Left lung (tissue), 14 donors: ENCODE data around the gene CFAP77. TPM values are rescaled to one million over a fixed set of nuclear protein-coding genes. Genes with fewer than 3 reads are reported as not detected.

Source experiments
- ATAC-seq: fragments of 200-7000 bp; cut with Tn5 transposase; one replicate; pipeline ENCODE4 v1.9.1; 2020; ENCODE audit warnings: moderate library complexity
- DNase-seq, 4 donors: peaks; one replicate each; pipeline ENCODE4 v3.0.0-alpha.2; 2013 to 2020
- H3K27ac ChIP-seq, 2 donors: fragments of 200-600 bp; sonication (generic) in 1 of 2; one replicate each; pipeline versions ENCODE4 v1.5.0 to v1.8.0; 2020 to 2021
- H3K27me3 ChIP-seq, 2 donors: fragments of 200-600 bp; sonication (generic) in 1 of 2; one replicate each; pipeline versions ENCODE4 v1.5.0 to v1.8.0; 2020 to 2021
- H3K36me3 ChIP-seq, 2 donors: fragments of 200-600 bp; sonication (generic) in 1 of 2; one replicate each; pipeline versions ENCODE4 v1.5.0 to v1.8.0; 2020 to 2021
- H3K4me1 ChIP-seq, 2 donors: fragments of 200-600 bp; one replicate each; pipeline ENCODE4 v1.8.0; 2021
- H3K4me3 ChIP-seq, 2 donors: fragments of 200-600 bp; sonication (generic) in 1 of 2; one replicate each; pipeline versions ENCODE4 v1.5.0 to v1.8.0; 2020 to 2021; ENCODE audit warnings: mild to moderate bottlenecking in 1 of 2
- H3K9me3 ChIP-seq, 2 donors: fragments of 200-600 bp; sonication (generic) in 1 of 2; one replicate each; pipeline versions ENCODE4 v1.5.0 to v1.8.0; 2020 to 2021
- CTCF ChIP-seq, 2 donors: fragments of 200-600 bp; sonication (generic) in 1 of 2; IDR thresholded peaks; one replicate each; pipeline versions ENCODE4 v1.5.0 to v1.8.0; 2021; ENCODE audit warnings: antibody characterized with exemption in 2 of 2
- intact Hi-C, 2 donors: fragments of 100-400 bp; cut with DNase I; formaldehyde crosslinking; loops; one replicate each; pipeline versions ENCODE4 v1.11.2 to v1.14.2; 2022
- long read RNA-seq, 12 donors: library from polyadenylated mRNA in 2 of 12; unstranded in 2 of 12; transcript quantifications; one replicate each; pipeline ENCODE4 v2.0.0 and lab custom pipeline, GENCODE V29; 2019 to 2026
- polyA plus RNA-seq, 6 donors: library from polyadenylated mRNA; unstranded; fragments of 120-200 nt; gene quantifications; one replicate each; pipeline ENCODE4 v1.2.1, GENCODE V29; 2013; ENCODE audit not compliant: insufficient read length in 6 of 6
- total RNA-seq, 2 donors: library from RNA; stranded (reverse); fragmentation: NEBNext Ultra II Directional; extraction: Animal tissue kit (Norgen Biotek cat#: 25700); gene quantifications; one replicate each; pipeline ENCODE4 v1.2.1, GENCODE V29; 2021
- donor health status: DM: no; HTN: yes; CAD: no.
- donor health status: DM: no; HTN: no; CAD: no.

Gene CFAP77
- total RNA-seq (1 to 10 TPM in 1 of 2 donors, not detected in 1; 2.4 TPM), polyA plus RNA-seq (1 to 10 TPM in 4 of 6 donors, under 1 TPM in 2; 0.50 to 3.7 (median 2.3) TPM)
- long read RNA-seq, donor 1, partial matches to known transcripts: 8 of 10 reads
- long read RNA-seq, donor 1, other reads (novel, unspliced or antisense): 0 of 10 reads
- long read RNA-seq, donor 2, partial matches to known transcripts: 0 of 1 reads
- long read RNA-seq, donor 2, other reads (novel, unspliced or antisense): 0 of 1 reads
- long read RNA-seq, donor 3: 0 reads
- long read RNA-seq, donor 4: 0 reads
- long read RNA-seq, donor 5, partial matches to known transcripts: 0 of 4 reads
- long read RNA-seq, donor 5, other reads (novel, unspliced or antisense): 0 of 4 reads
- long read RNA-seq, donor 6: 0 reads
- long read RNA-seq, donor 7: 0 reads
- long read RNA-seq, donor 8, partial matches to known transcripts: 58 of 59 reads
- long read RNA-seq, donor 8, other reads (novel, unspliced or antisense): 0 of 59 reads
- long read RNA-seq, donor 9: 0 reads
- long read RNA-seq, donor 10, partial matches to known transcripts: 0 of 5 reads
- long read RNA-seq, donor 10, other reads (novel, unspliced or antisense): 1 of 5 reads
- long read RNA-seq, donor 11, partial matches to known transcripts: 0 of 3 reads
- long read RNA-seq, donor 11, other reads (novel, unspliced or antisense): 0 of 3 reads
- long read RNA-seq, donor 12, partial matches to known transcripts: 0 of 2 reads
- long read RNA-seq, donor 12, other reads (novel, unspliced or antisense): 0 of 2 reads

GRCh38 chr9:132409828-132410528 is at the start of gene CFAP77:
TSS of gene CFAP77 (plus strand) at chr9:132410211. CDS start at chr9:132410272, 61 bp downstream.
- DNase-seq: peak in 3 of 4 donors; percentile 43 to 85 (median 46)
- Histone ChIP-seq H3K27me3 (peaks cover 35 to 64% of the 10 kb centered on the region in 2 donors), H3K36me3 (no peaks in the 10 kb centered on the region), H3K4me3 (peak within 1 kb of the TSS; percentile 30 to 41), H3K9me3 (no peaks in the 10 kb centered on the region), H3K27ac (no peak within 1 kb of the TSS), H3K4me1 (peaks cover 19 to 39% of the 10 kb centered on the region in 2 donors)
- peak; percentile 69 for ATAC-seq
- TF ChIP-seq CTCF (IDR thresholded peaks at IDR 0.05): no peak
- intact Hi-C loops: loop anchor here in 1 of 2 donors (10.0 kb wide), 1 partner anchor 165 kb away; no protein-coding TSS in a partner anchor

DNA sequence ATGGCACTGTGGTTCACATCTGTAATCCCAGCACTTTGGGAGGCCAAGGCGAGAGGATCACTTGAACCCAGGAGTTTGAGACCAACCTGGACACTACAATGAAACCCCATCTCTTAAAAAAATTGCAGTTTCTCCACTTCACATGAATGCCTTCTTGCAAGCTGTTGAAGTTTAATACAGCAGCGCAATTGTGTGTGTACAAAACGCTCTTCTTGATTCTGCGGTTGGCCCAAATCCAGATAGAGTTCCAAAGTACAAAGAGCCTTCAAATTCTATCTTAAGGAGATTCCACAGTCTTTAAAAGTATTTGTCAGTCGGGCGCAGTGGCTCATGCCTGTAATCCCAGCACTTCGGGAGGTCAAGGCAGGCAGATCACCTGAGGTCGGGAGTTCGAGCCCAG is 45.9 kb upstream of the CFAP77 start:
- Histone ChIP-seq H3K36me3 (no peaks in the 10 kb centered on the region), H3K9me3 (no peaks in the 10 kb centered on the region), H3K4me3 (no peak overlapping the region), H3K27me3 (no peaks in the 10 kb centered on the region), H3K27ac (no peak overlapping the region), H3K4me1 (peaks cover 0 to 10% of the 10 kb centered on the region in 2 donors)
- ATAC-seq: no peak
- intact Hi-C loops: no loop called here
- TF ChIP-seq CTCF (IDR thresholded peaks at IDR 0.05): no peak
- DNase-seq: no peak

DNA sequence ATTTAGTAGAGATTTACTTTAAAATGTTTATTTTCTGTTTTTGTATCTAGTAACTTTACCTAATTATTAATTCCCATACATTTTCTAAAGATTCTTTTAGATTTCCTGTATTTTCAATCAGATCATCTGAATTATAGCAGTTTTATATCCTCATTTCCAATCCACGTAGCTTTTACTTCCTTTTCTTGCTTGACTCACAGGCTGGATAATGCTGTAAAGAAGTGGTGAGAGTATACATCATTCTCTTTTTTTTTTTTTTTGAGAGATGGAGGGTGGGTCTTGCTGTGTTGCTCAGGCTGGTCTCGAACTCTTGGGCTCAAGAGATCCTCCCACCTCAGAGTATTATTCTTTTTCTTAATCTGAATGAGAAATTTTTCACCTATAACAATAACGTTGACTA is 44.0 kb upstream of the CFAP77 start:
- H3K27ac ChIP-seq: no peak overlapping the region
- H3K4me1 ChIP-seq: peaks cover 0 to 4% of the 10 kb centered on the region in 2 donors
- intact Hi-C loops: no loop called here
- no peaks in the 10 kb centered on the region for H3K9me3 ChIP-seq
- ATAC-seq (no peak), DNase-seq (no peak)
- no peak for TF ChIP-seq CTCF (IDR thresholded peaks at IDR 0.05)
- H3K36me3 ChIP-seq: no peaks in the 10 kb centered on the region
- H3K27me3 ChIP-seq: no peaks in the 10 kb centered on the region
- no peak overlapping the region for H3K4me3 ChIP-seq

GRCh38 chr9:132366481-132366880 is 43.5 kb upstream of the CFAP77 start:
- no peaks in the 10 kb centered on the region for H3K27me3 ChIP-seq
- H3K9me3 ChIP-seq: no peaks in the 10 kb centered on the region
- no peak for TF ChIP-seq CTCF (IDR thresholded peaks at IDR 0.05)
- H3K4me3 ChIP-seq: no peak overlapping the region
- ATAC-seq (no peak), DNase-seq (no peak)
- H3K36me3 ChIP-seq: no peaks in the 10 kb centered on the region
- intact Hi-C loops: no loop called here
- H3K4me1 ChIP-seq: peaks cover 0 to 5% of the 10 kb centered on the region in 2 donors
- no peak overlapping the region for H3K27ac ChIP-seq
